PC-9 (cell line): ENCODE data around the gene HKDC1.

Source experiments
- CTCF ChIP-seq: fragments of 200-600 bp; sonication (generic); conservative IDR thresholded peaks from 2 replicates; pipeline ENCODE4 v1.6.1; 2017; ENCODE audit warnings: mixed run types, antibody characterized with exemption, mild to moderate bottlenecking, moderate library complexity
- EZH2 ChIP-seq: fragments of 200-600 bp; sonication (generic); IDR thresholded peaks from 2 replicates; pipeline ENCODE4 v1.8.0; 2017; ENCODE audit warnings: antibody characterized with exemption, low read depth

- TF ChIP-seq CTCF: no peak
- TF ChIP-seq EZH2: no peak
Observed at GRCh38 chr10:69213591-69214311, 6.4 kb upstream of the HKDC1 start.
